BE2C (cell line): Measurements from ENCODE around the gene RNU6-7.

ENCODE experiments used
- DNase-seq: peaks from one replicate; pipeline ENCODE4 v3.0.0-alpha.2; 2020
- H3K27me3 ChIP-seq: fragments of 250-450 bp; sonication (Bioruptor Pico); 2 replicates; pipeline ENCODE4 v1.5.1; 2020; ENCODE audit warnings: mild to moderate bottlenecking
- H3K36me3 ChIP-seq: fragments of 250-450 bp; sonication (Bioruptor Pico); 2 replicates; pipeline ENCODE4 v1.5.1; 2020; ENCODE audit warnings: mild to moderate bottlenecking
- H3K4me1 ChIP-seq: fragments of 250-450 bp; sonication (Bioruptor Pico); 2 replicates; pipeline ENCODE4 v1.5.1; 2020
- H3K4me3 ChIP-seq: 2 replicates; pipeline ENCODE4 v1.5.1; 2011; ENCODE audit warnings: low read depth, low read length
- H3K9me3 ChIP-seq: fragments of 250-450 bp; sonication (Bioruptor Pico); 2 replicates; pipeline ENCODE4 v1.5.1; 2020
- CTCF ChIP-seq: IDR thresholded peaks from 2 replicates; pipeline ENCODE4 v1.5.1; 2012; ENCODE audit warnings: mild to moderate bottlenecking, low read depth, low read length

The RNU6-7 gene

GRCh38 chr14:32201193-32201815 is 541 bp upstream of the RNU6-7 start:
- TF ChIP-seq CTCF: no peak
- peak; percentile 92 for DNase-seq

DNA sequence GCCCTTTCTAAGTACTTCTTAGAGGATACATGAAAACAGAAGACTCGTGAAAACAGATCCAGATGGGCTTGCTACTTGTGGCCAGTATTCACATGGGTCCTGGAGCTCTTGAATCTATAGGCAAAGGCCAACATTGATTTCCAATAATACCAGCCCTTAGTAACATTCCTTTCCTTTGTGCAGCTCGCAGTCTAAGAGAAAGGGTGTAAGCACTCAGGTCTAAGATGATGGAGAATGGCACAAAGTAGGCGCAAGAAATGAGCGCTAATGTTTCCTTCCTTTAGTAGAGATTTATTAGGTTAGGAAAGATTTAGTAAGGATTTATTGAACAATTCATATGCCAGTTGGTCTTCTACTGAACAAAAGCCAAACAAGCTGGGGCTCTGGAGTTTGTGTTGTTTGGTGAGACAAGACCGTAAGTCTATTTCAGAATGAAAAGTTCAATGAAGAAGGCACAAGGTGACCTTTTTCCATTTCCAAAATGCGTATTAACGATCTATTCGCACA is 699 bp downstream of the RNU6-7 start:
- H3K4me3 ChIP-seq: peak overlapping the region; percentile 67
- DNase-seq: no peak
- TF ChIP-seq CTCF: no peak
- no peaks in the 10 kb centered on the region for H3K9me3 ChIP-seq
- H3K27me3 ChIP-seq: no peaks in the 10 kb centered on the region
- peaks cover 2% of the 10 kb centered on the region; the same call in 1 of the 2 replicates for H3K4me1 ChIP-seq
- H3K36me3 ChIP-seq: no peaks in the 10 kb centered on the region

More at GRCh38 chr14:32201193-32201815, 541 bp upstream of the RNU6-7 start:
- Histone ChIP-seq H3K4me1 (no peaks in the 10 kb centered on the region), H3K36me3 (no peaks in the 10 kb centered on the region), H3K9me3 (no peaks in the 10 kb centered on the region), H3K4me3 (peak overlapping the region; percentile 67), H3K27me3 (no peaks in the 10 kb centered on the region)

- DNase-seq: peak; percentile 95
- no peak for TF ChIP-seq CTCF
- Histone ChIP-seq H3K27me3 (no peaks in the 10 kb centered on the region), H3K4me1 (peaks cover 5% of the 10 kb centered on the region; the same call in 1 of the 2 replicates), H3K36me3 (no peaks in the 10 kb centered on the region), H3K4me3 (peak within 1 kb of the TSS; percentile 67), H3K9me3 (no peaks in the 10 kb centered on the region)
These were observed 1.4 kb downstream of the RNU6-7 start, which contains the start of gene RNU6-8 for GRCh38 chr14:32202998-32203882. Gene RNU6-8 (minus strand): TSS chr14:32203269.

- H3K36me3 ChIP-seq: no peaks in the 10 kb centered on the region
- no peak for TF ChIP-seq CTCF
- no peak for DNase-seq
- peaks cover 5% of the 10 kb centered on the region; the same call in 1 of the 2 replicates for H3K4me1 ChIP-seq
- no peaks in the 10 kb centered on the region for H3K27me3 ChIP-seq
- H3K4me3 ChIP-seq: peak overlapping the region; percentile 67
- no peaks in the 10 kb centered on the region for H3K9me3 ChIP-seq
These were observed 2.1 kb downstream of the RNU6-7 start for GRCh38 chr14:32203928-32204357.

- DNase-seq: no peak
- Histone ChIP-seq H3K4me3 (no peak overlapping the region), H3K4me1 (peaks cover 5% of the 10 kb centered on the region; the same call in 1 of the 2 replicates), H3K9me3 (no peaks in the 10 kb centered on the region), H3K36me3 (no peaks in the 10 kb centered on the region), H3K27me3 (no peaks in the 10 kb centered on the region)
- no peak for TF ChIP-seq CTCF
These were observed 3.7 kb downstream of the RNU6-7 start for GRCh38 chr14:32205554-32205953.

DNA sequence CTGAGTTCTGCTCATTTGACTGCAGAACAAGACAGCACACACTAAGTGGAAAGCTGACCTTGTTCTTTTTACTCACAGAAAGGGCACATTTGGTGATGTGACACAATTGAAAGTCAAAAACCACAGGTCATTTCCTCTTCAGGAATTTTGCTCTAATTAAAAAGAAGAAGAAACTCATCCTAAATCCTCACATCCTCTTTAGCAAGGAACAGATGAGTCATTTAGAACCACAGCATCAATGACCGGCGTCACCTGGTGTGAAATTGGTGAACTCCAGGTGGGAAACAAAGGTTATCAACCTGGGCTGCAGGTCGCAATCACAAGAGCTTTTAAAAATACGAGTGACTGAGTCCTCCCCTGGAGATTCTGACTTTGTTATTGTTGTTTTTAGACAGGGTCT is 4.1 kb downstream of the RNU6-7 start:
- Histone ChIP-seq H3K36me3 (no peaks in the 10 kb centered on the region), H3K27me3 (no peaks in the 10 kb centered on the region), H3K9me3 (no peaks in the 10 kb centered on the region), H3K4me1 (peaks cover 5% of the 10 kb centered on the region; the same call in 1 of the 2 replicates), H3K4me3 (no peak overlapping the region)
- no peak for TF ChIP-seq CTCF
- DNase-seq: no peak
